Ishikawa (cell line): ENCODE measurements around the gene ATG4C.

Experiments
- RAD21 ChIP-seq: IDR thresholded peaks from 2 replicates; pipeline ENCODE4 v1.6.1; 2012; ENCODE audit warnings: low read depth
- YY1 ChIP-seq: IDR thresholded peaks from 2 replicates; pipeline ENCODE4 v1.6.1; 2012; ENCODE audit warnings: low read depth

The ATG4C gene

DNA sequence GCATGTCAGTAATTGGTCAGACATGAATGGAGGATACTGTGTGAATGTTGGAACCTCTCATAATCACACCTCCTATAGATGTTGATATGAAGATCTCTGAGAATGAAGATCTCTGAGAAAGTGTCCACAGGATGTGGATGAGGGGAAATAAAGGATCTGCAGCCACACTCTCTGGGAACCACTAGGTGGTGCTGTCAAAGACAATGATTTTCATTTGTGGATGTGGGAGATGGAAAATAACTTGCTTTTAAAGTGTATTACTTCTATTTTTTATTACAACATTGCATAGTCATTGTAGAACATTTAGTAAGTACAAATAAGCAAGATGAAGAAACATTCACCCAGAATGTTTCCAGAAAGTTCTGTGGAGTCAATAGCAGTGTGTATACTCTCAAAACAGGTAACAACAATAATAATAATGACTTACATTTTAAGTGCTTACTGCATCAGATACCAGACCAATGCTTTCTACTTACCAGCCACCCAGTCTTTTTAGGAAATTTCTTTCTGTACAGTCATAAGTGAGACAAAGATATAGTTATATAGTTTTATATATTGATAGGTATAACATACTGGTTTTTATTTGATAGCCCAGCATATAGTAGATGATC lies 128.2 kb downstream of the ATG4C start:
- peak; percentile 38 for TF ChIP-seq RAD21
- TF ChIP-seq YY1, result no peak
